Camera-type eye (tissue), 1 donor: Measurements from ENCODE around the gene MOGAT1. TPM values are rescaled to one million over a fixed set of nuclear protein-coding genes. Genes with fewer than 3 reads are reported as not detected.

Experiments used
- total RNA-seq: library from RNA; depleted of rRNA; stranded (reverse); fragments of >200 nt; gene quantifications from one replicate; pipeline ENCODE4 v1.2.3, GENCODE V29; 2014

The MOGAT1 gene
- not detected for total RNA-seq

GRCh38 chr2:222671259-222672067 lies at the start of gene MOGAT1:
Gene MOGAT1, plus strand, starts transcription at chr2:222671658. Its CDS starts 128 bp downstream, at chr2:222671786.

GRCh38 chr2:222655787-222656525 lies 15.5 kb upstream of the MOGAT1 start, which contains the start of gene FARSB:
Gene FARSB, minus strand, starts transcription at chr2:222656092. Its CDS starts 19 bp downstream, at chr2:222656073.

Other genes with a start within 250 kb of the MOGAT1 start
- gene SGPP2, start 247.1 kb upstream of the MOGAT1 start, total RNA-seq = 2.0 TPM
- gene FARSB, start 15.6 kb upstream of the MOGAT1 start, total RNA-seq = 15.6 TPM
- gene ACSL3, start 189.4 kb downstream of the MOGAT1 start, total RNA-seq = 139 TPM